HepG2 (cell line): ENCODE measurements around the gene AGAP3. TPM values are rescaled to one million over a fixed set of nuclear protein-coding genes. Genes with fewer than 3 reads are reported as not detected.
A peak's percentile ranks its signal among the peaks of the same experiment; 100 is the strongest.

Experiments
- ATAC-seq: fragments of 200-7000 bp; cut with Tn5 transposase; 3 replicates; pipeline ENCODE4 v1.9.1; 2020; ENCODE audit warnings: mild to moderate bottlenecking, moderate library complexity
- Bru-seq: library from RNA; stranded (reverse); fragments of 400-500 nt; gene quantifications from one replicate; lab custom pipeline; 2021; lab: Mats Ljungman, UMichigan
- BruChase-seq, 2 experiments: library from RNA; stranded (reverse); fragments of 400-500 nt; gene quantifications; one replicate each; lab custom pipeline; 2021; lab: Mats Ljungman, UMichigan
- BruUV-seq: library from RNA; stranded (reverse); fragments of 400-500 nt; replicated peaks from 2 replicates; lab custom pipeline; 2021; lab: Mats Ljungman, UMichigan
- CTCF ChIA-PET: fragments of 300-600 bp; formaldehyde crosslinking; extraction: SDS; loops from one replicate; lab custom pipeline; 2021; ENCODE audit warnings: low total read pairs, inconsistent platforms, low intra/inter-chr PET ratio; lab: Yijun Ruan, JAX
- POLR2A ChIA-PET: fragments of 350-600 bp; sonication (Branson Sonifier 250); formaldehyde crosslinking; loops from one replicate; lab custom pipeline; 2020; ENCODE audit warnings: antibody characterized with exemption, inconsistent platforms; lab: Yijun Ruan, JAX
- DNase-seq: peaks from one replicate; pipeline ENCODE4 v3.0.0-alpha.2; 2015; ENCODE audit warnings: low spot score
- FAIRE-seq: peaks from 3 replicates; lab custom pipeline; 2011; peaks lifted over from hg19 to GRCh38; lab: Jason Lieb, UNC
- H2AFZ ChIP-seq: one replicate; pipeline ENCODE4 v1.6.1; 2011; ENCODE audit warnings: low read length, inconsistent platforms
- H3K27ac ChIP-seq: fragments of 300-600 bp; 3 replicates; pipeline ENCODE4 v1.8.0; 2011; ENCODE audit warnings: mixed run types, mild to moderate bottlenecking, mixed read lengths, low read length, inconsistent platforms; ENCODE audit not compliant: insufficient read depth; ENCODE audit errors: extremely low read length
- H3K27me3 ChIP-seq, 2 experiments: fragments of 200-600 bp in 1 of 2; 2 replicates in 1 of 2; 3 replicates in 1 of 2; pipeline versions ENCODE4 v1.6.0 to v1.8.0; 2011; ENCODE audit warnings: low read length in 2 of 2, mild to moderate bottlenecking in 2 of 2, moderate library complexity in 2 of 2, inconsistent platforms in 1 of 2; ENCODE audit not compliant: insufficient read depth in 2 of 2, control insufficient read depth in 1 of 2
- H3K36me3 ChIP-seq, 2 experiments: fragments of 200-600 bp in 1 of 2; replicated peaks in 1 of 2; 2 replicates in 1 of 2; 3 replicates in 1 of 2; pipeline versions ENCODE4 v1.5.1 to v1.8.0; 2011; ENCODE audit warnings: low read length in 2 of 2, inconsistent platforms in 1 of 2; ENCODE audit not compliant: insufficient read depth in 2 of 2, control insufficient read depth in 1 of 2
- H3K4me1 ChIP-seq: 2 replicates; pipeline ENCODE4 v1.5.1; 2012; ENCODE audit warnings: low read length, inconsistent platforms; ENCODE audit not compliant: insufficient read depth
- H3K4me2 ChIP-seq: 2 replicates; pipeline ENCODE4 v1.6.0; 2011; ENCODE audit warnings: low read depth, low read length, inconsistent platforms
- H3K4me3 ChIP-seq, 3 experiments: fragments of 200-600 bp in 1 of 3; sonication (generic), shearing (Covaris generic) in 1 of 3; replicated peaks in 1 of 3; 2 replicates each; pipeline ENCODE4 v1.5.1; 2011 to 2016; ENCODE audit warnings: low read length in 3 of 3, inconsistent platforms in 2 of 3, low read depth in 2 of 3, mild to moderate bottlenecking in 2 of 3, control low read depth in 1 of 3, mixed read lengths in 1 of 3; ENCODE audit not compliant: insufficient read depth in 1 of 3
- H3K79me2 ChIP-seq: one replicate; pipeline ENCODE4 v1.6.1; 2011; ENCODE audit warnings: low read length, inconsistent platforms; ENCODE audit not compliant: insufficient read depth
- H3K9ac ChIP-seq: 2 replicates; pipeline ENCODE4 v1.6.0; 2011; ENCODE audit warnings: mild to moderate bottlenecking, low read depth, low read length, inconsistent platforms; ENCODE audit not compliant: insufficient read depth
- H3K9me3 ChIP-seq: 2 replicates; pipeline ENCODE4 v1.5.1; 2012; ENCODE audit warnings: mild to moderate bottlenecking, low read length
- H4K20me1 ChIP-seq: 2 replicates; pipeline ENCODE4 v1.6.0; 2011; ENCODE audit warnings: inconsistent platforms, mild to moderate bottlenecking, low read length, moderate library complexity; ENCODE audit not compliant: insufficient read depth
- ISL2 ChIP-seq: sonication (generic); formaldehyde crosslinking; IDR thresholded peaks from 2 replicates; pipeline ENCODE4 v1.5.0; 2020; ENCODE audit warnings: missing genetic modification reagents
- KDM5A ChIP-seq: fragments of 200-600 bp; sonication (generic); IDR thresholded peaks from 2 replicates; pipeline ENCODE4 v1.7.0; 2018; ENCODE audit warnings: antibody characterized with exemption, mild to moderate bottlenecking, low read length, borderline replicate concordance
- MYC ChIP-seq: sonication (generic); formaldehyde crosslinking; IDR thresholded peaks from 2 replicates; pipeline ENCODE4 v1.9.0; 2021; ENCODE audit warnings: missing genetic modification reagents, borderline replicate concordance
- NFATC3 ChIP-seq: sonication (generic); formaldehyde crosslinking; IDR thresholded peaks from 2 replicates; pipeline ENCODE4 v1.5.1; 2020; ENCODE audit warnings: mild to moderate bottlenecking, missing genetic modification reagents
- NONO ChIP-seq, 2 experiments: fragments of 450-650 bp in 1 of 2; sonication (generic) in 1 of 2; formaldehyde crosslinking in 1 of 2; IDR thresholded peaks in 1 of 2; conservative IDR thresholded peaks in 1 of 2; 2 replicates each; pipeline versions ENCODE4 v1.6.1 to v1.8.0; 2017 to 2022; ENCODE audit warnings: mild to moderate bottlenecking in 1 of 2, missing genetic modification reagents in 1 of 2, moderate library complexity in 1 of 2
- REXO4 ChIP-seq: sonication (generic); formaldehyde crosslinking; IDR thresholded peaks from 2 replicates; pipeline ENCODE4 v1.8.0; 2022; ENCODE audit warnings: missing genetic modification reagents, mild to moderate bottlenecking, borderline replicate concordance
- SP5 ChIP-seq: IDR thresholded peaks from 2 replicates; pipeline ENCODE4 v1.6.1; 2016; ENCODE audit warnings: low read depth, borderline replicate concordance
- ZNF619 ChIP-seq: sonication (generic); formaldehyde crosslinking; IDR thresholded peaks from 2 replicates; pipeline ENCODE4 v1.4.0; 2020; ENCODE audit warnings: mild to moderate bottlenecking, missing genetic modification reagents
- ZNF652 ChIP-seq: IDR thresholded peaks from 2 replicates; pipeline ENCODE4 v1.6.1; 2016; ENCODE audit warnings: low read depth, borderline replicate concordance
- ZNF773 ChIP-seq: sonication (generic); formaldehyde crosslinking; IDR thresholded peaks from 2 replicates; pipeline ENCODE4 v1.4.0; 2020; ENCODE audit warnings: missing genetic modification reagents, borderline replicate concordance
- ZNF83 ChIP-seq: sonication (generic); formaldehyde crosslinking; IDR thresholded peaks from 2 replicates; pipeline ENCODE4 v1.4.0; 2020; ENCODE audit warnings: missing genetic modification reagents, mild to moderate bottlenecking, borderline replicate concordance
- WGBS: methylation state at CpG from one replicate; pipeline ENCODE4 v1.1.6; 2017; ENCODE audit warnings: low lambda C conversion rate; 5-methylcytosine and 5-hydroxymethylcytosine counted together
- in situ Hi-C: cut with HindIII; loops from 2 replicates; pipeline ENCODE4 v1.10.0; 2017; ENCODE audit warnings: low pct_unique_long_range_greater_than_20kb; ENCODE audit not compliant: extremely low pct_ligation_motif_present
- intact Hi-C: fragments of 100-400 bp; cut with micrococcal nuclease; formaldehyde crosslinking; loops from one replicate; pipeline ENCODE4 v1.10.0; 2022; ENCODE audit not compliant: unreplicated experiment
- long read RNA-seq, 2 experiments: library from RNA in 1 of 2; library from polyadenylated mRNA in 1 of 2; stranded (forward) in 1 of 2; unstranded in 1 of 2; transcript quantifications; one replicate each; pipeline ENCODE4 v2.0.0, GENCODE V29; 2019 to 2022
- polyA minus RNA-seq, 3 experiments: library from RNA; depleted of rRNA, polyadenylated mRNA; stranded (reverse); fragments of >200 nt; gene quantifications; 2 replicates each; pipeline ENCODE4 v1.2.3, GENCODE V29; 2011; ENCODE audit warnings: low replicate concordance in 1 of 3
- polyA plus RNA-seq, 8 experiments: library from polyadenylated mRNA; depleted of rRNA in 3 of 8; stranded (reverse) in 7 of 8; unstranded in 1 of 8; fragments of >200 nt; fragmentation: Illumina TruSeq in 4 of 8; extraction: Trizol in 4 of 8; gene quantifications; 2 replicates each; pipeline versions ENCODE4 v1.2.1 to v1.2.3, GENCODE V29; 2011 to 2016; ENCODE audit warnings: low read depth in 4 of 8, missing spikeins in 1 of 8, mixed read lengths in 1 of 8; ENCODE audit not compliant: insufficient read depth in 1 of 8
- total RNA-seq, 5 experiments: library from RNA; depleted of rRNA; stranded (reverse); fragments of >200 nt; fragmentation: Illumina TruSeq; extraction: Trizol; gene quantifications; 2 replicates each; pipeline ENCODE4 v1.2.3, GENCODE V29; 2016; ENCODE audit warnings: low read depth in 1 of 5
- TF ChIP-seq, protein P1 (sequence below): IDR thresholded peaks from 2 replicates; pipeline ENCODE4 v1.6.1; 2016; ENCODE audit warnings: mild to moderate bottlenecking, missing biosample characterization, missing genetic modification reagents

AGAP3 gene
- 24.9 and 31.3 TPM in 2 replicates for total RNA-seq (2016; rRNA removed; fragmentation: Illumina TruSeq; extraction: Trizol)
- total RNA-seq (2016; cell fraction: cytosol; rRNA removed; fragmentation: Illumina TruSeq; extraction: Trizol; ENCODE audit: low read depth) = 26.6 and 28.2 TPM in 2 replicates
- total RNA-seq (2016; cell fraction: insoluble cytoplasmic fraction; rRNA removed; fragmentation: Illumina TruSeq; extraction: Trizol) = 24.2 and 30.5 TPM in 2 replicates
- total RNA-seq (2016; cell fraction: membrane; rRNA removed; fragmentation: Illumina TruSeq; extraction: Trizol) = 34.8 and 39.9 TPM in 2 replicates
- 26.5 and 31.8 TPM in 2 replicates for total RNA-seq (2016; cell fraction: nucleus; rRNA removed; fragmentation: Illumina TruSeq; extraction: Trizol)
- 61.4 and 62.0 TPM in 2 replicates for polyA plus RNA-seq (2011; rRNA removed)
- polyA plus RNA-seq (2011; cell fraction: cytosol; rRNA removed) = 54.9 and 70.5 TPM in 2 replicates
- polyA plus RNA-seq (2011; cell fraction: nucleus; rRNA removed) = 255 and 313 TPM in 2 replicates
- polyA plus RNA-seq (2012) = 46.4 and 66.8 TPM in 2 replicates
- polyA plus RNA-seq (2016; cell fraction: cytosol; fragmentation: Illumina TruSeq; extraction: Trizol; ENCODE audit: low read depth) = 23.3 and 25.2 TPM in 2 replicates
- 36.6 and 44.9 TPM in 2 replicates for polyA plus RNA-seq (2016; cell fraction: insoluble cytoplasmic fraction; fragmentation: Illumina TruSeq; extraction: Trizol; ENCODE audit: low read depth)
- polyA plus RNA-seq (2016; cell fraction: membrane; fragmentation: Illumina TruSeq; extraction: Trizol; ENCODE audit: low read depth) = 48.3 and 57.9 TPM in 2 replicates
- polyA plus RNA-seq (2016; cell fraction: nucleus; fragmentation: Illumina TruSeq; extraction: Trizol; ENCODE audit: insufficient read depth, low read depth) = 94.3 and 94.4 TPM in 2 replicates
- polyA minus RNA-seq (2011; rRNA and poly(A)+ RNA removed; ENCODE audit: low replicate concordance) = 70.7 and 91.8 TPM in 2 replicates
- 43.3 and 46.7 TPM in 2 replicates for polyA minus RNA-seq (2011; cell fraction: cytosol; rRNA and poly(A)+ RNA removed)
- 71.4 and 81.1 TPM in 2 replicates for polyA minus RNA-seq (2011; cell fraction: nucleus; rRNA and poly(A)+ RNA removed)
- Bru-seq, nascent RNA = percentile 64 among the genes with signal in this experiment
- percentile 78 among the genes with signal in this experiment for BruChase-seq, experiment 1, labeled RNA remaining after a 6-hour chase
- percentile 75 among the genes with signal in this experiment for BruChase-seq, experiment 2, labeled RNA remaining after a 2-hour chase
- long read RNA-seq, experiment 1, partial matches to known transcripts = 3 of 8 reads
- long read RNA-seq, experiment 1, other reads (novel, unspliced or antisense) = 5 of 8 reads
- long read RNA-seq, experiment 2, transcript AGAP3-211 (9 exons, 2,039 nt) = major isoform, 24 of 149 reads
- long read RNA-seq, experiment 2, transcript AGAP3-202 (18 exons, 3,225 nt) = minor isoform, 18 of 149 reads
- long read RNA-seq, experiment 2, partial matches to known transcripts = 62 of 149 reads
- long read RNA-seq, experiment 2, other reads (novel, unspliced or antisense) = 39 of 149 reads

DNA sequence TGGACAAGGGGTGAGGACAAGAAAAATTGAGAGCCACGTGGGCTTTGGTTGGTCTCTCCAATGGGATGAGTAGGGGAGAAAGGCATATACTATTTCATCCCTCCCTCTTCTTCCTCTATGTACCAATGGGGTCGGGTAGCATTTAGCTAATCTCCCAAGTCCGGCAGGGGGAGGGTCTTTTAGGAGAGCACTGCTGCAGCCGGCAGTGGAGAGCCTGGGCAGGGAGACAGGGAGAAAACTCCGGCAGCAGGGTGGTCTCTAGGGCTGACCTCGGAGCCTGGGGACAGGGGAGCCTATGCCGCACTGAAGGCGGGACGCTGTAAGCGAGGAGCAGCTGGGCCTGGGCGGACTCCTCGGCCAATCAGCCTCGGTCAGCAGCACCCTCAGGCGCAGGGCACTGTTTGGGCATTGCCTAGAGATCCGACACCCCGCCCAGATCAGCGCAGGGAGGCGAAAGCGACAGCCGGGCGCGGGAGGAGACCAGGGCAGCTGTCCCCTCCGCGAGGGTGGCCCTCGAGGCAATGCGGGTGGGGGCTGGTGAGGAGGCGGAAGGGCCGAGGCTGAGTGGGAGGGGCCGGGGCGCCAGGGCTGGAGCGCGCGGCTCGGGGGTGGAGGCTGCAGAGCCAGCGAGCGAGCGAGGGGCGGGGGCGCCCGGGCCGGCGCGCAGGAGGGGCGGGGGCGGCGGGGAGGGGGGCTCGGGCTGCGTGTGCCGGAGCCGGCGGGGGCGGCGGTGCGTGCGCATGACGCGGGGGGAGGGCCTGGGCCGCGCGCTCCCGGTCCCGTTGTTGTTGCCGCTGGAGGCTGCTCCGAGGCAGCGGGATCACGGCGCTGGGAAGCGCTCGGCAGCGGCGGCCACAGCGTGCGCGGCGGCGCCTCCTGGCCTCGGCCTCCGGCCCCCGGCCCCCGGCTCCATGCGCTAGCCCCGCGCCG lies at the start of gene AGAP3:
Gene AGAP3, plus strand, starts transcription at position 785 of the 930 bp plus-strand sequence. CDS start 267 bp downstream, outside the sequence.
- H3K4me2 ChIP-seq = peak within 1 kb of the TSS; percentile 97
- peak within 1 kb of the TSS; percentile 93 to 98 (median 95) for H3K4me3 ChIP-seq
- H3K27me3 ChIP-seq = no peaks in the 10 kb centered on the region; a peak in 1 of 5 replicates
- DNase-seq = peak; percentile 75
- ChIA-PET CTCF (interaction anchor here (2.2 kb wide), 1 partner anchor 25 kb away, joined by 6 read pairs; no protein-coding TSS in a partner anchor), POLR2A (interaction anchor here (1.3 to 6.7 kb wide), 6 partner anchors 9 to 76 kb away, joined by 3 to 82 read pairs (median 6); partner anchors contain the start of gene SLC4A2)
- peaks cover 0 to 1% of the 10 kb centered on the region in 2 experiments; a peak in 2 of 5 replicates for H3K36me3 ChIP-seq
- H3K27ac ChIP-seq = peak within 1 kb of the TSS; percentile 70
- H2AFZ ChIP-seq = peak within 1 kb of the TSS; percentile 59
- H4K20me1 ChIP-seq = peaks cover 25% of the 10 kb centered on the region
- in situ Hi-C loops (no loop called here), intact Hi-C loops (loop anchor here (2.0 to 10.0 kb wide), 2 partner anchors 27 to 159 kb away; partner anchors contain the start of genes SLC4A2 and SMARCD3)
- 2% methylated on average over 7 of the region's 84 CpGs for WGBS
- H3K9me3 ChIP-seq = no peaks in the 10 kb centered on the region
- peak; percentile 40 for ATAC-seq
- no TSS peak for BruUV-seq
- peak within 1 kb of the TSS; percentile 88 for H3K9ac ChIP-seq
- peaks cover 70% of the 10 kb centered on the region for H3K4me1 ChIP-seq
- peaks cover 55% of the 10 kb centered on the region for H3K79me2 ChIP-seq
- peak; percentile 39 for FAIRE-seq
- TF ChIP-seq NFATC3 (CRISPR knock-in tag) = no peak
- TF ChIP-seq ZNF652 (CRISPR knock-in tag) = no peak
- TF ChIP-seq REXO4 (CRISPR knock-in tag) = no peak
- TF ChIP-seq MYC = peak; percentile 75; the same call in 1 of the 2 replicates
- no peak for TF ChIP-seq NONO (IDR thresholded peaks at IDR 0.05)
- peak; percentile 83 for TF ChIP-seq NONO (CRISPR knock-in tag; conservative IDR thresholded peaks at IDR 0.05)
- 0 out of 2 replicates have a peak, but pooled peaks have one; percentile 22 for TF ChIP-seq ISL2 (CRISPR knock-in tag)
- TF ChIP-seq SP5 = peak; percentile 34; the same call in 1 of the 2 replicates
- TF ChIP-seq, protein P1, sequence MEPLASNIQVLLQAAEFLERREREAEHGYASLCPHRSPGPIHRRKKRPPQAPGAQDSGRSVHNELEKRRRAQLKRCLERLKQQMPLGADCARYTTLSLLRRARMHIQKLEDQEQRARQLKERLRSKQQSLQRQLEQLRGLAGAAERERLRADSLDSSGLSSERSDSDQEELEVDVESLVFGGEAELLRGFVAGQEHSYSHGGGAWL = peak; percentile 55; the same call in 1 of the 2 replicates
- no peak for TF ChIP-seq ZNF83 (CRISPR knock-in tag)
- no peak for TF ChIP-seq KDM5A
- peak; percentile 85; the same call in 1 of the 2 replicates for TF ChIP-seq ZNF619 (CRISPR knock-in tag)
- TF ChIP-seq ZNF773 = no peak
